Endothelial cell of umbilical vein (primary cell): Measurements from ENCODE around the gene BRSK1. TPM values are rescaled to one million over a fixed set of nuclear protein-coding genes. Genes with fewer than 3 reads are reported as not detected.

Experiments
- BruUV-seq: library from RNA; stranded (reverse); fragments of 400-500 nt; replicated peaks from 2 replicates; lab custom pipeline; 2021; lab: Mats Ljungman, UMichigan
- CTCF ChIA-PET: fragments of 300-600, 350-600 bp; sonication (Branson Sonifier 250); formaldehyde crosslinking; loops from one replicate; lab custom pipeline; 2021; ENCODE audit warnings: antibody characterized with exemption, inconsistent platforms; lab: Charles Lee
- POLR2A ChIA-PET: fragments of 300-600, 350-600 bp; sonication (Branson Sonifier 250); formaldehyde crosslinking; loops from one replicate; lab custom pipeline; 2021; ENCODE audit warnings: antibody characterized with exemption, inconsistent platforms; lab: Charles Lee
- DNase-seq: peaks from one replicate; pipeline ENCODE4 v3.0.0-alpha.2; 2011; ENCODE audit warnings: low read depth, low spot score
- FAIRE-seq: peaks from 2 replicates; lab custom pipeline; 2011; peaks lifted over from hg19 to GRCh38; lab: Jason Lieb, UNC
- H2AFZ ChIP-seq: 2 replicates; pipeline ENCODE4 v1.6.0; 2012; ENCODE audit warnings: low read depth, low read length, control low read depth, inconsistent platforms
- H3K27ac ChIP-seq: 2 replicates; pipeline ENCODE4 v1.5.1; 2011; ENCODE audit warnings: low read depth, mild to moderate bottlenecking, control low read depth, low read length, moderate library complexity; ENCODE audit not compliant: insufficient read depth
- H3K27me3 ChIP-seq, 2 experiments: 2 replicates each; pipeline versions ENCODE4 v1.6.0 to v1.6.1; 2011; ENCODE audit warnings: low read length in 2 of 2, mixed read lengths in 1 of 2; ENCODE audit not compliant: control insufficient read depth in 2 of 2, insufficient read depth in 2 of 2
- H3K36me3 ChIP-seq, 2 experiments: 2 replicates in 1 of 2; 3 replicates in 1 of 2; pipeline ENCODE4 v1.5.1; 2011; ENCODE audit warnings: low read length in 2 of 2, mild to moderate bottlenecking in 1 of 2, moderate library complexity in 1 of 2; ENCODE audit not compliant: control insufficient read depth in 2 of 2, insufficient read depth in 2 of 2; ENCODE audit errors: extremely low read depth in 1 of 2
- H3K4me1 ChIP-seq: 3 replicates; pipeline ENCODE4 v1.5.1; 2011; ENCODE audit warnings: mild to moderate bottlenecking, low read length; ENCODE audit not compliant: control insufficient read depth, insufficient read depth; ENCODE audit errors: extremely low read depth
- H3K4me2 ChIP-seq: 2 replicates; pipeline ENCODE4 v1.6.1; 2011; ENCODE audit warnings: low read length, control low read depth, mixed read lengths; ENCODE audit not compliant: insufficient read depth
- H3K4me3 ChIP-seq, 3 experiments: fragments of 200-600 bp in 1 of 3; sonication (generic), shearing (Covaris generic) in 1 of 3; replicated peaks in 1 of 3; 2 replicates each; pipeline ENCODE4 v1.5.1; 2011 to 2016; ENCODE audit warnings: control low read depth in 3 of 3, low read length in 3 of 3, mild to moderate bottlenecking in 2 of 3, inconsistent platforms in 1 of 3, low read depth in 1 of 3, moderate library complexity in 1 of 3; ENCODE audit not compliant: insufficient read depth in 1 of 3
- H3K79me2 ChIP-seq: 2 replicates; pipeline ENCODE4 v1.6.0; 2012; ENCODE audit warnings: low read length, inconsistent platforms; ENCODE audit not compliant: control insufficient read depth, insufficient read depth
- H3K9ac ChIP-seq: replicated peaks from 2 replicates; pipeline ENCODE3; 2011; ENCODE audit warnings: low read length, control low read depth; ENCODE audit not compliant: insufficient read depth; ENCODE audit errors: extremely low read depth
- H3K9me1 ChIP-seq: replicated peaks from 3 replicates; pipeline ENCODE4 v1.6.0; 2011; ENCODE audit warnings: mild to moderate bottlenecking, low read length; ENCODE audit not compliant: control insufficient read depth, insufficient read depth; ENCODE audit errors: extremely low read depth
- H3K9me3 ChIP-seq: replicated peaks from 2 replicates; pipeline ENCODE4 v1.5.1; 2012; ENCODE audit warnings: low read length, inconsistent platforms; ENCODE audit not compliant: control insufficient read depth, insufficient read depth
- H4K20me1 ChIP-seq: replicated peaks from 2 replicates; pipeline ENCODE3; 2011; ENCODE audit warnings: mild to moderate bottlenecking, low read length; ENCODE audit not compliant: control insufficient read depth, insufficient read depth; ENCODE audit errors: extremely low read depth
- CTCF ChIP-seq, 2 donors: IDR thresholded peaks; 1 replicate in 1 of 2; 2 replicates in 1 of 2; pipeline ENCODE4 v1.5.1; 2011; ENCODE audit warnings: low read length in 2 of 2, mild to moderate bottlenecking in 2 of 2, moderate library complexity in 2 of 2, control low read depth in 1 of 2, inconsistent platforms in 1 of 2, low read depth in 1 of 2; ENCODE audit not compliant: insufficient read depth in 1 of 2; ENCODE audit errors: extremely low read depth in 1 of 2
- EZH2 ChIP-seq: IDR thresholded peaks from 2 replicates; pipeline ENCODE4 v1.6.1; 2012; ENCODE audit warnings: borderline replicate concordance, low read depth, mild to moderate bottlenecking, moderate library complexity, low read length, inconsistent platforms; ENCODE audit not compliant: severe bottlenecking
- FOS ChIP-seq: IDR thresholded peaks from 2 replicates; pipeline ENCODE4 v1.6.1; 2011; ENCODE audit warnings: mild to moderate bottlenecking, low read length, moderate library complexity, borderline replicate concordance; ENCODE audit not compliant: insufficient read depth
- GATA2 ChIP-seq: IDR thresholded peaks from 2 replicates; pipeline ENCODE4 v1.7.0; 2011; ENCODE audit warnings: low read depth, mild to moderate bottlenecking, moderate library complexity, mixed read lengths, low read length; ENCODE audit not compliant: insufficient read length, insufficient read depth
- JUN ChIP-seq: IDR thresholded peaks from 2 replicates; pipeline ENCODE4 v1.6.1; 2011; ENCODE audit warnings: borderline replicate concordance, low read depth; ENCODE audit not compliant: insufficient read length, insufficient read depth
- MAX ChIP-seq: IDR thresholded peaks from 2 replicates; pipeline ENCODE4 v1.6.1; 2011; ENCODE audit not compliant: insufficient read depth, insufficient read length
- MYC ChIP-seq: IDR thresholded peaks from one replicate; pipeline ENCODE4 v1.6.1; 2011; ENCODE audit warnings: mild to moderate bottlenecking, low read depth, low read length
- POLR2A ChIP-seq: IDR thresholded peaks from 2 replicates; pipeline ENCODE4 v1.6.1; 2012; ENCODE audit warnings: low read depth, mild to moderate bottlenecking, control low read depth, low read length
- POLR2AphosphoS5 ChIP-seq: IDR thresholded peaks from 2 replicates; pipeline ENCODE4 v1.6.1; 2012; ENCODE audit warnings: low read depth, mild to moderate bottlenecking, control low read depth, low read length, moderate library complexity; ENCODE audit not compliant: insufficient read depth
- dilution Hi-C: fragments of 300-500 bp; cut with MboI; formaldehyde crosslinking; loops from one replicate; pipeline ENCODE4 v1.15.0; 2019; ENCODE audit warnings: low sequenced_read_pairs; ENCODE audit not compliant: extremely low pct_ligation_motif_present
- intact Hi-C: fragments of 100-400 bp; cut with micrococcal nuclease; formaldehyde crosslinking; loops from one replicate; pipeline ENCODE4 v1.10.0; 2022
- polyA plus RNA-seq, 4 experiments: library from polyadenylated mRNA; depleted of rRNA in 3 of 4; stranded (reverse) in 3 of 4; unstranded in 1 of 4; fragments of >200 nt; gene quantifications; 2 replicates each; pipeline versions ENCODE4 v1.2.1 to v1.2.3, GENCODE V29; 2011 to 2012; ENCODE audit warnings: missing spikeins in 1 of 4
- total RNA-seq: library from RNA; stranded (reverse); gene quantifications from 2 replicates; pipeline ENCODE4 v1.2.3, GENCODE V29; 2021

Gene BRSK1
- total and polyA plus RNA-seq, 2 donors (not counting 3 experiments of a cell fraction or from before 2014, with no cell fraction given) = 0.33 to 0.44 TPM

- Histone ChIP-seq H3K4me3 (no peak overlapping the region), H3K36me3 (no peaks in the 10 kb centered on the region), H3K9ac (no peak overlapping the region), H4K20me1 (no peaks in the 10 kb centered on the region), H3K4me1 (no peaks in the 10 kb centered on the region), H3K9me1 (no peaks in the 10 kb centered on the region), H3K27ac (no peak overlapping the region), H2AFZ (no peak overlapping the region), H3K9me3 (no peaks in the 10 kb centered on the region), H3K27me3 (peaks cover 5 to 6% of the 10 kb centered on the region in 2 experiments), H3K4me2 (no peak overlapping the region), H3K79me2 (no peaks in the 10 kb centered on the region)
- dilution Hi-C loops (no loop called here), intact Hi-C loops (no loop called here)
- no peak for FAIRE-seq
- no peak for DNase-seq
- CTCF ChIA-PET = no interaction called here
- TF ChIP-seq GATA2 (no peak), POLR2AphosphoS5 (no peak), MYC (no peak)
- POLR2A ChIA-PET = no interaction called here
- no TSS peak for BruUV-seq
Observed at GRCh38 chr19:55285229-55285890, 1.6 kb downstream of the BRSK1 start.

GRCh38 chr19:55287361-55288079 lies 3.7 kb downstream of the BRSK1 start:
- ChIA-PET CTCF (interaction anchor here (0.7 to 2.0 kb wide), 4 partner anchors 14 to 330 kb away, joined by 3 to 14 read pairs (median 4); no protein-coding TSS in a partner anchor), POLR2A (no interaction called here)
- Histone ChIP-seq H3K4me1 (no peaks in the 10 kb centered on the region), H3K27me3 (peaks cover 5 to 6% of the 10 kb centered on the region in 2 experiments), H3K79me2 (no peaks in the 10 kb centered on the region), H3K4me3 (no peak overlapping the region), H3K9ac (no peak overlapping the region), H3K27ac (no peak overlapping the region), H4K20me1 (no peaks in the 10 kb centered on the region), H3K9me3 (no peaks in the 10 kb centered on the region), H3K36me3 (no peaks in the 10 kb centered on the region), H2AFZ (no peak overlapping the region), H3K4me2 (no peak overlapping the region), H3K9me1 (no peaks in the 10 kb centered on the region)
- FAIRE-seq = no peak
- BruUV-seq = no TSS peak
- no peak for TF ChIP-seq EZH2
- TF ChIP-seq GATA2 = no peak
- TF ChIP-seq FOS = no peak
- no peak for TF ChIP-seq POLR2A
- no peak for TF ChIP-seq CTCF (IDR thresholded peaks at IDR 0.05; ENCODE audit: extremely low read depth in 1 of 2, insufficient read depth in 1 of 2, low read depth in 1 of 2, low read length in 2 of 2)
- no peak for TF ChIP-seq POLR2AphosphoS5
- no peak for TF ChIP-seq MYC
- no peak for TF ChIP-seq JUN
- no peak for TF ChIP-seq MAX
- intact Hi-C loops (no loop called here), dilution Hi-C loops (no loop called here)
- DNase-seq = no peak
